ENCODE results near the gene NPBWR2. TPM values are rescaled to one million over a fixed set of nuclear protein-coding genes. Genes with fewer than 3 reads are reported as not detected.

NPBWR2 gene
- total RNA-seq, result not detected
- long read RNA-seq, result 0 reads

- ATAC-seq (no peak), DNase-seq (peak; percentile 25)
- intact Hi-C loops (cut with micrococcal nuclease), result no loop called here
These were observed at the start of gene NPBWR2 for GRCh38 chr20:64106981-64107735. TSS of gene NPBWR2 (minus strand) at chr20:64107565. CDS start at chr20:64106831, 734 bp downstream.

DNA sequence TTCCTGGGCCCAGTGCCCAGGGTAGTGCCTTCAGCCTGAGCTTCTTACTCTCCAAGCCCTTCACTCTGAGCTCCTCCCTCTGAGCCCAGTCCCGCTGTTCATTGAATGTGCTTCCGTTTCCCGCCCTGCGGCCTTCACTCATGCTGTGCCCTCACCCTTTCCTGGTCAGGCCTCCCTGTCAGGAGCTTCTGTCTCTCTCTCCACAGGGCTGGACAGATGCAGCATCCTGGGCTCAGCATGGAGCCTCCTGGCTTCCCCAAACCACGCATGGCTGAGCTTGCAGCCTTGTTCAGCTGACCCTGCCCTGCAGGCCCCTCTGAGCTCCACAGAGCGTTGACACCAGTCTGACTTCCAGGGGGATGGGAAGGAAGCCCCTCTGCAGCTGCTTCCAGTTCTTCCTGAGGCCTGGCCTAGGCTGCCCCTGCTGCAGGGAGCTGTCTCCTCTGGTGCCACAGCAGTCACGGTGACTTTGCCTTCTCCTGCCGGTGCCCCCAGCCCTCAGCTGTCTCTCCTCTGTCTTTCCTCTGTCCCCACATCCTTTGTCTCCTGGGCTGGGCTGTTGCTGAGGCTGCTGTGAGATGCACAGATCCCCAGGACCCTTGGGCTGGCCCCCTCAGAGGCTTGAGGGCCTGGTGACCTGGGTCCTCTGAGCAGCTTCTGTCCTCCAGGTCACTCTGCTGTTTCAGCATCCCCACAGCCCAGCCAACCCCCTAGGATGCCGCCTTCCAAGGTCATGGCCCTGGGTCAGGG lies 48.9 kb upstream of the NPBWR2 start:
- DNase-seq (no peak), ATAC-seq (no peak)

GRCh38 chr20:64155258-64156135 lies 48.1 kb upstream of the NPBWR2 start:
- ATAC-seq (no peak), DNase-seq (no peak)
- intact Hi-C loops (cut with micrococcal nuclease), result no loop called here

More for the DNA sequence above, 48.9 kb upstream of the NPBWR2 start:
- intact Hi-C loops (cut with micrococcal nuclease), result no loop called here

DNA sequence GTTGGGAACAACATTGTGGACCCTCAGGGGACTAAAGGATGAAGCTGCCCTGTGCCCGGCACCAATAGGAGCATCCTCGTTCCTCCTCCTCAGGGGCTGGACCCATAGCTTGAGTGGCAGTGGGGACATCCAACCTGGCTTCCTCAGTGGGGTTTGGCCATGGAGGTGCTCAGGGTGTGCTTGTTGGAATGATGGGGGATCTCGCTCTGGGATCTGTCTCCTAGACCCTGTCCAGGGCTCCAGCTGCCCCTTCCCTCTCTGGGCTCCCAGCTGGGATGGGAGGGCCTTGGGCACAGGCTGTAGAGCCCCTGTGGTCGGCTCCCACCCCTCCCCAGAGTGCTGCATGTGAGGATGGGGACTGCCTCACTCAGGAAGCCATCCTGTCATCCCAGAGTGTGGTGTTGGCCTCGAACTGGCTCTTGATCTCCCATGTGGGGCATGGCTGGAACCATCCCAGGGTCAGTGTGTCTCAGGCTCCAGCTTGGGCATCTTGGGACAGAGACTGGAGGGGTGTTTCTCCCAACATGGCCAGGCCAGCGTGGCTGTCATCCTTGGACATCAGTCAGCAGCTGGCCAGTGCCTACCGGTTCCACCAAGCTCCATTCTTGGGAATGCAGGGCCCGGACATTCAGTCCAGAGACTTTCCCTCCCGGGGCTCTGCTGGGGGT lies 47.4 kb upstream of the NPBWR2 start:
- DNase-seq, result no peak
- ATAC-seq, result no peak
- intact Hi-C loops (cut with micrococcal nuclease), result no loop called here

- DNase-seq, result peak; percentile 13
- no peak for ATAC-seq
- intact Hi-C loops (cut with micrococcal nuclease), result no loop called here
These were observed 46.7 kb upstream of the NPBWR2 start for GRCh38 chr20:64153861-64154589.

GRCh38 chr20:64153410-64153809 lies 46.0 kb upstream of the NPBWR2 start:
- DNase-seq (no peak), ATAC-seq (no peak)
- intact Hi-C loops (cut with micrococcal nuclease), result no loop called here

- no peak for ATAC-seq
- intact Hi-C loops (cut with micrococcal nuclease), result no loop called here
- peak; percentile 22 for DNase-seq
These were observed 45.5 kb upstream of the NPBWR2 start for GRCh38 chr20:64152906-64153305.

- no peak for ATAC-seq
- DNase-seq, result peak; percentile 7
- intact Hi-C loops (cut with micrococcal nuclease), result no loop called here
These were observed 44.5 kb upstream of the NPBWR2 start for GRCh38 chr20:64151633-64152530.

- intact Hi-C loops (cut with micrococcal nuclease), result no loop called here
- DNase-seq, result peak; percentile 8
- no peak for ATAC-seq
These were observed 43.6 kb upstream of the NPBWR2 start for GRCh38 chr20:64150756-64151632.

GRCh38 chr20:64149809-64150560 lies 42.6 kb upstream of the NPBWR2 start:
- peak; percentile 6 for DNase-seq
- no peak for ATAC-seq
- intact Hi-C loops (cut with micrococcal nuclease), result no loop called here

DNA sequence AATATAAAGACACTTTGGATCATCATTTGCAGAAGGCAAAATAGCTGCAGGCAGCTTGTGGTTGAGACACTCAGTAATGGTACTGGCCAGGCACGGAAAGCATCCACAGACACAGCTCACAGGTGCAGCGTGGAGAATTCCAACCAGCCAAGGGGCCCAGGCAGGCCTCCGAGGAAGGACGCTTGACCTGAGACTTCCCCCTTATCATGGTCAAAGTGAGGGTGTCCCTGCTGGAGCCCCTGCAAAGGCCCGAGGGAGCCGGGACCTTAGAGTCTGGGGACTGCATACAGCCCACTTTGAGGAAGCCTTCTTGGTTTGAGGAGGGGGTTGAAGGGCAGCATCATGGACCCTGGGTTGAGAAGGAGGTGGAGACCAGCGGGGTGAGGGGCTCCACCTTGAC lies 41.8 kb upstream of the NPBWR2 start:
- intact Hi-C loops (cut with micrococcal nuclease), result no loop called here
- ATAC-seq (no peak), DNase-seq (peak; percentile 20)

DNA sequence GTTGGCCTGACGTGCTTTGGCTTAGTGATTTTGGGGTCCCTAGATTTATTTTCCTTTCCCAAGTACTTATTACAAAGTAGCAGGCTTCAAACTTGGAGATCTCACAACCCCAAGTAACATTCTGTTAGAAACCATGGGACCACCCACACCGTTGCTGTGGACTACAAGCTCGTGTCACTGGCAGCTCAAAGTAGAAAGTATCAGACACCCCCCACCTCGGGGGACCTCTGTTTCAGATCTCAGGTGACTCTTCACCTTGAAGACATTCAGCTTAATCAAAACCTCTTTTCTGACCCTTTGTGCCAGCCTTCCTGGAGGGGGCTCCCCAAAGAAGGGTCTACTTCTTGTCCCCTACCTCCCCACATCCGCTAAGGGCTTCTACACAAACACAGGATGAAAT lies 41.2 kb upstream of the NPBWR2 start:
- ATAC-seq (no peak), DNase-seq (no peak)
- intact Hi-C loops (cut with micrococcal nuclease), result no loop called here

GRCh38 chr20:64146936-64147477 lies 39.6 kb upstream of the NPBWR2 start:
- DNase-seq (peak; percentile 16), ATAC-seq (no peak)
- intact Hi-C loops (cut with micrococcal nuclease), result no loop called here

DNA sequence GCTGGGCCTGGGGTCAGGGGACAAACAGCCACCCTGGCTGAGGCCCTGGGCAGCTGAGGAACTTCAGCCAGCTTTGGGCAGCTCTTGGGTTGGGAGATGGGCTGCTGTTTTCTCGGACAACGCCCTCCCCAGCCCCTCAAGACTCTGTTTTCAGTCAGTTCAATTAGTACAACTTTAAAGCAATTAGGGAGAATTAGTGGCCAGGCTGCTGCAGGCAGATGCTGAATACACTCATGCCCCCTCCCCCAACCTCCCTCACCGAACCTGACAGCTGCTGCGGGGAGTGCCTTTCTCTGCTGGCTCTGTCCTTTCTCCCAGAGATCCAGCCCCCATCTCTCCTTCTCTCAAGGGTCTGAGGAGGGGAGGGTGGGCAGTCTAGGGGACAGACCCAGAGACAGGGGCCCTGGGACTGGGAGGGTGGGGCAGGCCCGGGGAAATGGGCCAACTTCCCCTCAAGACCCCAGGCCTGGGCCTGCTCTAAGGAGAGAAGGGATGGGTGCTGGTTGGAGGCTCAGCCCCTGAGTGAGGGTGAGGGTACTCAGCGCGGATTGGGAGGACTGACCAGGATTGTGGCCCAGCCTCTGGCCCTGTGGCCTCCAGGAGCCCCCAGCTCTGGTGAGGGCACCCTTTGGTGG lies 39.1 kb upstream of the NPBWR2 start:
- intact Hi-C loops (cut with micrococcal nuclease), result no loop called here
- DNase-seq, result peak; percentile 6
- ATAC-seq, result no peak
